Measurements from ENCODE around the gene PDSS2. TPM values are rescaled to one million over a fixed set of nuclear protein-coding genes. Genes with fewer than 3 reads are reported as not detected.

The PDSS2 gene
- total RNA-seq, 1 donor from 2014 or later = 10.7 TPM

DNA sequence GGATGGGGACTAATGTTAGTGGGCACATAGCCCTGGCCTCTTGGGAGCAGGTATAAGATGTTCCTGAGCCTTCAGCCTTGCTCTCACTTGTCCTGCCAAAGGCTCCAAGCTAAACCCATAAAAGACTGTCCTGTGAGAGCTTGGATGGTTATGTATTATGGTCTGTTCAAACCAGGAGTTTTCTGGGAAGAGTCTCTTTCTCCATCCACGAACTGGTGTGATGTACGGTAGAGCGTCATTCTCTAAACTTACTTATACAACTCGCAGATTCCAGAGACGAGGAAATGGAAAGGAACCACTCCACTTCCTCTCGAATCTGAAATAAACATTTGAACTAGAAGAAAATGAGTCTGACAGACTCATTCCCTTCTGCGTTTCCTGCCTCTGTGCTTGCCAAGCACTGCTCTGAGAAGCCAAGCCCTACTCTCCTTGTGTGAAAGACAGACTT, 35.9 kb upstream of the PDSS2 start:
- DNase-seq (ENCODE audit: low spot score in 2 of 2, unreplicated experiment in 2 of 2) = no peak
- Mint-ChIP-seq H3K4me3 (peak overlapping the region; percentile 2), H3K9me3 (no peaks in the 10 kb centered on the region), H3K4me1 (peaks cover 28% of the 10 kb centered on the region), H3K27ac (peak overlapping the region; percentile 81), H3K36me3 (no peaks in the 10 kb centered on the region), H3K27me3 (ENCODE audit: low read depth) (peaks cover 24% of the 10 kb centered on the region)
- TF ChIP-seq CTCF (IDR thresholded peaks at IDR 0.05; ENCODE audit: unreplicated experiment) = no peak

- H3K4me1 Mint-ChIP-seq = peaks cover 32% of the 10 kb centered on the region
- no peaks in the 10 kb centered on the region for H3K9me3 Mint-ChIP-seq
- no peak overlapping the region for H3K27ac Mint-ChIP-seq
- H3K4me3 Mint-ChIP-seq = no peak overlapping the region
- H3K36me3 Mint-ChIP-seq = no peaks in the 10 kb centered on the region
- peaks cover 32% of the 10 kb centered on the region for H3K27me3 Mint-ChIP-seq (ENCODE audit: low read depth)
- no peak for DNase-seq (ENCODE audit: low spot score in 2 of 2, unreplicated experiment in 2 of 2)
- TF ChIP-seq CTCF (IDR thresholded peaks at IDR 0.05; ENCODE audit: unreplicated experiment) = no peak
Measured at GRCh38 chr6:107493158-107494057, 34.0 kb upstream of the PDSS2 start.

GRCh38 chr6:107491760-107492660, 32.6 kb upstream of the PDSS2 start:
- Mint-ChIP-seq H3K27ac (no peak overlapping the region), H3K4me3 (no peak overlapping the region), H3K27me3 (ENCODE audit: low read depth) (peaks cover 46% of the 10 kb centered on the region), H3K4me1 (peaks cover 38% of the 10 kb centered on the region), H3K36me3 (no peaks in the 10 kb centered on the region), H3K9me3 (no peaks in the 10 kb centered on the region)
- DNase-seq (ENCODE audit: low spot score in 2 of 2, unreplicated experiment in 2 of 2) = no peak
- TF ChIP-seq CTCF (IDR thresholded peaks at IDR 0.05; ENCODE audit: unreplicated experiment) = no peak

DNA sequence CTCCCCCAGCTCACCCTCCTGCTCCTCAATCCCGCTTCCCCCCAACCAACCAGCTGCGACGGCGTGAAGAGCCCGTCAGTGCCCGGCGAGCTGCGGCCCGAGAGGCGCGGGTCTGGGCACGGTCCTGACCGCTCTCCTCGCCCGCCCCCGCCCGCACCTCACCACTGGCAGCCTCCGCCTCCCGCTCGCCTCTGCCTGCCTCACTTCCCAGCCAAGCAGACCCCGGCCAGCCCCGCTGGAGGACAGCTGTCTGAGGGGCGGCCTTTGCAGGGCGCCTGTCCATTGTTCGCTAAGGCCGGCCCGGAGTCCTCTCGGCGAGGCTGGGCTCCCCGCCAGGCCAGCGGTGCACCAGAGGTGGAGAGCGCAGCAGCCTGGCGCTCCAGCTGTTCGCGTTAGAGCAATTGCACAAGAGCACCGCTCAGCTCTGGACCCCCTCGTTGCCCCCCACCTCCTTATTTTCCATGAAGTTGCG, 31.8 kb upstream of the PDSS2 start:
- no peak for TF ChIP-seq CTCF (IDR thresholded peaks at IDR 0.05; ENCODE audit: unreplicated experiment)
- no peak overlapping the region for H3K4me3 Mint-ChIP-seq
- peak; percentile 26 to 59 for DNase-seq (ENCODE audit: low spot score in 2 of 2, unreplicated experiment in 2 of 2)
- H3K27me3 Mint-ChIP-seq (ENCODE audit: low read depth) = peaks cover 54% of the 10 kb centered on the region
- H3K4me1 Mint-ChIP-seq = peaks cover 31% of the 10 kb centered on the region
- no peaks in the 10 kb centered on the region for H3K36me3 Mint-ChIP-seq
- H3K27ac Mint-ChIP-seq = no peak overlapping the region
- H3K9me3 Mint-ChIP-seq = no peaks in the 10 kb centered on the region

DNA sequence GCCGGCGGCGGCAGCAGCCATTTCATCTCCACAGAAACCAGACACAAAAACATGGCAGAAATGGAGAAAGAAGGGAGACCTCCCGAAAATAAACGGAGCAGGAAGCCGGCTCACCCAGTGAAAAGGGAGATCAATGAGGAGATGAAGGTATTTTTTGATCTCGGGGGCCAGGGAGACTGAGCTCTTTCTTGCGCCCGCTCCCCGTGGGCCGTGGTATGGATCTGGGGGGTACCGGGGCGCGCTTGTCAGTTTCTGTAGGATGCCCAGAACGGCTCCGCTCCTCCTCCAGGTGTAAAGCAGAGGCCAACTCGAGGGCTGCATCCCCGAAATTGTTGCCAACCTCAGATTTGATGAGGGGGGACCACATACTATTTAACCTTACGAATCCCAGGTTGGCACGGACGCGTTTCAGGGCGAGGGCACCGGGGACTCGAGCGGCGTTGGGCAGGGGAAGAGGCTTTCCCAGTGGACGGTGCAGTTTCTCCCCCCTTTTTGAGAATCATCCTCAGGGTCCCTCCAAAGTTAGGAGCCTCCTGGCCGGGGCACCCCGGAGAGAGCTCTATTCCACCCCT, 31.3 kb upstream of the PDSS2 start:
- Mint-ChIP-seq H3K4me1 (peaks cover 31% of the 10 kb centered on the region), H3K27ac (peak overlapping the region; percentile 58), H3K4me3 (no peak overlapping the region), H3K27me3 (ENCODE audit: low read depth) (peaks cover 58% of the 10 kb centered on the region), H3K36me3 (no peaks in the 10 kb centered on the region), H3K9me3 (no peaks in the 10 kb centered on the region)
- no peak for DNase-seq (ENCODE audit: low spot score in 2 of 2, unreplicated experiment in 2 of 2)
- no peak for TF ChIP-seq CTCF (IDR thresholded peaks at IDR 0.05; ENCODE audit: unreplicated experiment)
